K562 (cell line): ENCODE measurements around the gene STK24. TPM values are rescaled to one million over a fixed set of nuclear protein-coding genes. Genes with fewer than 3 reads are reported as not detected.

Experiments used
- ATAC-seq: fragments of 200-7000 bp; cut with Tn5 transposase; 3 replicates; pipeline ENCODE4 v1.9.1; 2020; ENCODE audit warnings: moderate library complexity
- BruUV-seq: library from RNA; stranded (reverse); fragments of 400-500 nt; replicated peaks from 2 replicates; lab custom pipeline; 2021; lab: Mats Ljungman, UMichigan
- CTCF ChIA-PET: fragments of 300-600 bp; formaldehyde crosslinking; extraction: SDS; loops from one replicate; lab custom pipeline; 2021; ENCODE audit warnings: low intra/inter-chr PET ratio; lab: Yijun Ruan, JAX
- POLR2A ChIA-PET: fragments of 300-600, 350-650 bp; sonication (Branson Sonifier 250); formaldehyde crosslinking; extraction: SDS; loops from one replicate; lab custom pipeline; 2021; ENCODE audit warnings: antibody characterized with exemption, inconsistent platforms; lab: Yijun Ruan, JAX
- DNase-seq, 4 experiments: peaks; one replicate each; pipeline versions ENCODE4 v3.0.0 to v3.0.0-alpha.2; 2011 to 2018; ENCODE audit warnings: low spot score in 3 of 4, mixed read lengths in 3 of 4; ENCODE audit errors: extremely low read depth in 1 of 4
- FAIRE-seq: peaks from 2 replicates; lab custom pipeline; 2011; peaks lifted over from hg19 to GRCh38; lab: Jason Lieb, UNC
- H2AFZ ChIP-seq: 2 replicates; pipeline ENCODE4 v1.6.0; 2011; ENCODE audit warnings: low read depth, low read length, control low read depth, inconsistent platforms
- H3K27ac ChIP-seq: fragments of 200-600 bp; 3 replicates; pipeline ENCODE4 v1.8.0; 2011; ENCODE audit warnings: low read depth, mild to moderate bottlenecking, control low read depth, inconsistent platforms, low read length, moderate library complexity, mixed read lengths; ENCODE audit errors: extremely low read depth
- H3K27me3 ChIP-seq, 2 experiments: fragments of 300-600 bp in 1 of 2; 2 replicates in 1 of 2; 3 replicates in 1 of 2; pipeline versions ENCODE4 v1.6.0 to v1.8.0; 2011; ENCODE audit warnings: inconsistent platforms in 2 of 2, low read length in 2 of 2, mild to moderate bottlenecking in 1 of 2, mixed read lengths in 1 of 2, moderate library complexity in 1 of 2; ENCODE audit not compliant: control insufficient read depth in 2 of 2, insufficient read depth in 2 of 2
- H3K36me3 ChIP-seq: fragments of 300-600 bp; 3 replicates; pipeline ENCODE4 v1.8.0; 2011; ENCODE audit warnings: mild to moderate bottlenecking, low read length, inconsistent platforms; ENCODE audit not compliant: control insufficient read depth, insufficient read depth
- H3K4me1 ChIP-seq, 2 experiments: fragments of 200-600 bp in 1 of 2; replicated peaks in 1 of 2; 2 replicates in 1 of 2; 3 replicates in 1 of 2; pipeline versions ENCODE4 v1.5.1 to v1.8.0; 2011; ENCODE audit warnings: inconsistent platforms in 2 of 2, low read length in 2 of 2, mild to moderate bottlenecking in 1 of 2, mixed read lengths in 1 of 2, moderate library complexity in 1 of 2; ENCODE audit not compliant: control insufficient read depth in 2 of 2, insufficient read depth in 2 of 2
- H3K4me2 ChIP-seq: 2 replicates; pipeline ENCODE4 v1.6.1; 2011; ENCODE audit warnings: low read length, control low read depth, inconsistent platforms, mixed read lengths; ENCODE audit not compliant: insufficient read depth
- H3K4me3 ChIP-seq: fragments of 200-600 bp; sonication (generic), shearing (Covaris generic); 2 replicates; pipeline ENCODE4 v1.5.1; 2016; ENCODE audit warnings: control low read depth, inconsistent platforms
- H3K79me2 ChIP-seq: fragments of 200-600 bp; 3 replicates; pipeline ENCODE4 v1.8.0; 2011; ENCODE audit warnings: low read length, inconsistent platforms; ENCODE audit not compliant: control insufficient read depth, insufficient read depth
- H3K9ac ChIP-seq, 2 experiments: 2 replicates each; pipeline versions ENCODE4 v1.6.0 to v1.6.1; 2011; ENCODE audit warnings: low read depth in 2 of 2, low read length in 2 of 2, control low read depth in 1 of 2, inconsistent platforms in 1 of 2, mild to moderate bottlenecking in 1 of 2, mixed read lengths in 1 of 2; ENCODE audit not compliant: insufficient read depth in 1 of 2
- H3K9me1 ChIP-seq: one replicate; pipeline ENCODE4 v1.6.0; 2011; ENCODE audit warnings: inconsistent platforms, mild to moderate bottlenecking, low read length, moderate library complexity; ENCODE audit not compliant: control insufficient read depth, insufficient read depth
- H3K9me3 ChIP-seq: replicated peaks from 2 replicates; pipeline ENCODE4 v1.5.1; 2011; ENCODE audit warnings: low read depth, low read length, inconsistent platforms; ENCODE audit not compliant: control insufficient read depth, insufficient read depth
- H4K20me1 ChIP-seq: replicated peaks from 2 replicates; pipeline ENCODE4 v1.6.1; 2011; ENCODE audit warnings: low read length, inconsistent platforms, mixed read lengths; ENCODE audit not compliant: control insufficient read depth, insufficient read depth
- BCLAF1 ChIP-seq, 2 experiments: fragments of 450-650 bp in 1 of 2; IDR thresholded peaks; 2 replicates each; pipeline ENCODE4 v1.6.1; 2011 to 2017; ENCODE audit warnings: low read depth in 2 of 2, antibody characterized with exemption in 1 of 2, borderline replicate concordance in 1 of 2, low read length in 1 of 2, mild to moderate bottlenecking in 1 of 2, mixed read lengths in 1 of 2; ENCODE audit not compliant: control insufficient read depth in 1 of 2
- CLOCK ChIP-seq: fragments of 250-450 bp; sonication (Bioruptor Pico); IDR thresholded peaks from 2 replicates; pipeline ENCODE4 v1.4.0; 2020; ENCODE audit warnings: mild to moderate bottlenecking, moderate library complexity, borderline replicate concordance
- EP400 ChIP-seq: fragments of 450-650 bp; IDR thresholded peaks from 2 replicates; pipeline ENCODE4 v1.6.1; 2017; ENCODE audit warnings: antibody characterized with exemption, mild to moderate bottlenecking, moderate library complexity
- FOXK1 ChIP-seq: sonication (generic); formaldehyde crosslinking; IDR thresholded peaks from 2 replicates; pipeline ENCODE4 v1.8.0; 2022; ENCODE audit warnings: missing genetic modification reagents, mild to moderate bottlenecking, borderline replicate concordance
- NFYB ChIP-seq: IDR thresholded peaks from 2 replicates; pipeline ENCODE4 v1.6.1; 2011; ENCODE audit warnings: mild to moderate bottlenecking, moderate library complexity; ENCODE audit not compliant: insufficient read length; ENCODE audit errors: extremely low read depth
- OTX1 ChIP-seq: fragments of 450-650 bp; formaldehyde crosslinking; IDR thresholded peaks from 2 replicates; pipeline ENCODE4 v1.4.0; 2022; ENCODE audit warnings: mild to moderate bottlenecking
- POLR2G ChIP-seq: fragments of 200-400 bp; formaldehyde crosslinking; IDR thresholded peaks from 2 replicates; pipeline ENCODE4 v1.6.1; 2017; ENCODE audit warnings: low read depth, mild to moderate bottlenecking, antibody characterized with exemption, low read length, moderate library complexity
- TRIM24 ChIP-seq, 2 experiments: fragments of 450-650 bp; IDR thresholded peaks; 2 replicates each; pipeline ENCODE4 v1.6.1; 2016
- TRIM28 ChIP-seq: fragments of 450-650 bp; IDR thresholded peaks from 2 replicates; pipeline ENCODE4 v1.6.1; 2017
- WGBS: fragments of 100-300 bp; shearing (Covaris generic); methylation state at CpG from one replicate; pipeline ENCODE4 v1.1.6; 2016; ENCODE audit warnings: low coverage, mixed read lengths; ENCODE audit not compliant: insufficient coverage; ENCODE audit errors: missing lambda C conversion rate; 5-methylcytosine and 5-hydroxymethylcytosine counted together
- in situ Hi-C: fragments of 300-500 bp; cut with MboI; formaldehyde crosslinking; loops from 4 replicates; pipeline ENCODE4 v1.15.0; 2018; ENCODE audit warnings: inconsistent platforms, mixed read lengths
- intact Hi-C: fragments of 100-400 bp; cut with micrococcal nuclease; formaldehyde crosslinking; loops from 2 replicates; pipeline ENCODE4 v1.14.2; 2022
- polyA plus RNA-seq, 8 experiments: library from polyadenylated mRNA; depleted of rRNA in 4 of 8; stranded (reverse) in 5 of 8; unstranded in 3 of 8; fragments of >200 nt; fragmentation: Nextera tagmentation in 2 of 8; fragmentation: Illumina TruSeq in 1 of 8; extraction: Ambion mirVana in 2 of 8; extraction: Trizol in 1 of 8; gene quantifications; 2 replicates each; pipeline versions ENCODE4 v1.2.1 to v1.2.3, GENCODE V29; 2011 to 2014; ENCODE audit warnings: inconsistent platforms in 1 of 8, missing spikeins in 1 of 8
- total RNA-seq, 7 experiments: library from RNA; depleted of rRNA in 6 of 7; stranded (reverse); fragments of >200 nt in 6 of 7; fragmentation: Illumina TruSeq in 2 of 7; extraction: Trizol in 2 of 7; gene quantifications; 2 replicates each; pipeline versions ENCODE4 v1.2.1 to v1.2.3, GENCODE V29; 2011 to 2021; ENCODE audit warnings: low replicate concordance in 1 of 7

The STK24 gene
- total and polyA plus RNA-seq, 9 of the 15 experiments (the other 6 are each of a cell fraction or from before 2014, with no cell fraction given): 3.8 to 78.4 (median 28.2) TPM

DNA sequence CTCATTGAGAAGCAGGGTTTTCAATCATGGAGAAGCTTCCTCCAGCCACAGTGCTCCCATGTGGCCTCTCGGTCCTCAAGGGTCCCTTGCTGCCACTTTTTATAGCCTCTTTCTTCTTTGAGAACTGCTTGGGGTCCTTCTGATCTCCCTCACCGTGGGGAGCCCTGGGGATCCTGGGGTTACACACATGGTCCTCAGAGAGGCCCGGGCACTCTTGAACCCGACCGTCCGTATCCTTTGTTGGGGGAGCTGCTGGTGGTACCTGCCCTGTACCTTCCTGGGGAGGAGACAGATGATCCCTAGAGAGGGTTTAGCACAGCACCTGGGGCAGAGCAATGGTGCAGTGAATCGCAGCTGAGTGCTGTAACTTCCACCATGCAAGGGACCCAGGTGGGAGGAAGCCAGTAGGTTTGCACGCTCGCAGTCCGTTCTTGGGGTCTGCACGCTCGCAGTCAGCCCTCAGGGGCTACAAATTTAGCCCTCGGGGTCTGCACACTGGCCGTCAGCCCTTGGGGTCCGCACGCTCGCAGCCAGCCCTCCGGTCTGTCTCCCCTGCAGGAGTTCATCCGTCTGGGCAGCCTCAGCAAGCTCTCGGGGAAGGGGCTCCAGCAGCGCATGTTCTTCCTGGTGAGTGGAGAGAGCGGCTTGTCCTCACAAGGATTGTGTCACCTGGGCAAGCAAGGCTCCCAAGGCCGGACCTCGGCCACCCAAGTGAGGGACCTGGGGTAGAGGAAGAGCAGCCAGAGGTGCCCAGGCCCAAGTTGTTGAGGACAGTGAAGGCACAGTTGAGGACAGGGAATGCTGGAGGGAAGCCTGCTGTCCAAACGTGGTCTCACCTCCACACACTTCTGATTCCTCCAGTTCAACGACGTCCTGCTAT, 138.4 kb downstream of the STK24 start:
- ATAC-seq: no peak
- in situ Hi-C loops: no loop called here

GRCh38 chr13:98436233-98436910, 140.5 kb downstream of the STK24 start:
- H3K9ac ChIP-seq: no peak overlapping the region
- 2% methylated on average over 11 of the region's 12 CpGs for WGBS
- H3K27me3 ChIP-seq: peaks cover 23 to 84% of the 10 kb centered on the region in 2 experiments
- H3K27ac ChIP-seq: no peak overlapping the region
- no peak for ATAC-seq
- H3K4me2 ChIP-seq: no peak overlapping the region
- no peaks in the 10 kb centered on the region for H3K9me1 ChIP-seq
- H3K9me3 ChIP-seq: no peaks in the 10 kb centered on the region
- no peaks in the 10 kb centered on the region for H3K36me3 ChIP-seq
- no peak for DNase-seq
- FAIRE-seq: no peak
- H3K4me3 ChIP-seq: no peak overlapping the region
- no peak overlapping the region for H2AFZ ChIP-seq
- H3K79me2 ChIP-seq: no peaks in the 10 kb centered on the region
- in situ Hi-C loops (no loop called here), intact Hi-C loops (no loop called here)
- ChIA-PET POLR2A (no interaction called here), CTCF (no interaction called here)
- H4K20me1 ChIP-seq: no peaks in the 10 kb centered on the region
- BruUV-seq: no TSS peak
- H3K4me1 ChIP-seq: no peaks in the 10 kb centered on the region
- TF ChIP-seq BCLAF1 (IDR thresholded peaks at IDR 0.05; ENCODE audit: borderline replicate concordance in 1 of 2, control insufficient read depth in 1 of 2, low read depth in 2 of 2, low read length in 1 of 2): no peak
- TF ChIP-seq TRIM24 (IDR thresholded peaks at IDR 0.05): no peak
- TF ChIP-seq CLOCK (CRISPR knock-in tag): no peak
- no peak for TF ChIP-seq POLR2G

More for the DNA sequence above, 138.4 kb downstream of the STK24 start:
- POLR2A ChIA-PET: no interaction called here
- intact Hi-C loops: no loop called here
- peaks cover 18 to 83% of the 10 kb centered on the region in 2 experiments for H3K27me3 ChIP-seq
- TF ChIP-seq FOXK1 (CRISPR knock-in tag): no peak
- no peak for TF ChIP-seq TRIM28
- TF ChIP-seq NFYB: no peak
- no peak for TF ChIP-seq OTX1 (CRISPR knock-in tag)
- TF ChIP-seq EP400: no peak
- TF ChIP-seq, all 486 proteins: peak for 0
- H3K4me2 ChIP-seq: no peak overlapping the region
- no peaks in the 10 kb centered on the region for H3K9me3 ChIP-seq
- no peaks in the 10 kb centered on the region for H4K20me1 ChIP-seq
- H3K4me1 ChIP-seq: no peaks in the 10 kb centered on the region; a peak in 1 of 5 replicates
- H3K4me3 ChIP-seq: no peak overlapping the region
- DNase-seq: no peak
- no peaks in the 10 kb centered on the region for H3K9me1 ChIP-seq
- 3% methylated on average over 13 of the region's 27 CpGs for WGBS
- no peaks in the 10 kb centered on the region for H3K36me3 ChIP-seq
- no peak overlapping the region for H2AFZ ChIP-seq
- no peak overlapping the region for H3K27ac ChIP-seq
- FAIRE-seq: no peak
- CTCF ChIA-PET: no interaction called here
- no TSS peak for BruUV-seq
- H3K9ac ChIP-seq: no peak overlapping the region
- H3K79me2 ChIP-seq: no peaks in the 10 kb centered on the region
